Measurements from ENCODE around the gene TMC8. TPM values are rescaled to one million over a fixed set of nuclear protein-coding genes. Genes with fewer than 3 reads are reported as not detected.

Gene TMC8
- total RNA-seq, 1 experiment from 2014 or later, result 3.3 TPM

DNA sequence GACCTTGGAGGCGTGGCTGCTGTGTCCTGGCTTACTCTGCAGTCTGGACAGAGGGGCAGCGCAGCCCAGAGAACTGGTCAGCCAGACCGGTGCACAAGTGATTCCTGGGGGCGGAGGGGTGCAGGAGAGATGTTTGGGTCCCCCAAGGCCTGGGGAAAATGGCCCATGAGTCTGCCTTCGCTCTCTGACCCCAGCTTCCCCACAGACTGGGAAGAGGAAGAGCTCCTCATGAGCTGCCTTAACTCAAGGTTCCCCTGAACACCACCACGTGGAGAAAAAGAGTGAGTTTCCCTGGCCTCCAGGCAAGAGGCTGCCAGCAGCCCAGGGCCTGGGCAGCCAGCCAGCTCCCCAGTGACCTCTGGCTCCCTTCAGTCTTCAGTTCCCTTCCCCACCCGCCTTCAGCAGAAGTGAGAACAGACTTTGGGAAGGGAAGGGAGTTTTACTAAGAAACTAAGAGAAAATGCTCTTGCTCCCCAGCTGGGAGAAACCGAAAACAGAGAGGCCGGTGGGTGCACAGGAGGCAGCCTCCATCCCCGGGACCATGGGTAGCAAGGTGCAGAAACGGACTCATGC lies 13.7 kb downstream of the TMC8 start:
- Histone ChIP-seq H3K4me3 (ENCODE audit: insufficient read depth, low read depth, low read length) (no peak overlapping the region), H3K27me3 (ENCODE audit: control insufficient read depth, insufficient read depth, low read length) (peaks cover 2% of the 10 kb centered on the region; the same call in 1 of the 2 replicates), H3K36me3 (replicated peaks; ENCODE audit: control insufficient read depth, insufficient read depth, low read length) (no peaks in the 10 kb centered on the region)
- DNase-seq, result no peak

DNA sequence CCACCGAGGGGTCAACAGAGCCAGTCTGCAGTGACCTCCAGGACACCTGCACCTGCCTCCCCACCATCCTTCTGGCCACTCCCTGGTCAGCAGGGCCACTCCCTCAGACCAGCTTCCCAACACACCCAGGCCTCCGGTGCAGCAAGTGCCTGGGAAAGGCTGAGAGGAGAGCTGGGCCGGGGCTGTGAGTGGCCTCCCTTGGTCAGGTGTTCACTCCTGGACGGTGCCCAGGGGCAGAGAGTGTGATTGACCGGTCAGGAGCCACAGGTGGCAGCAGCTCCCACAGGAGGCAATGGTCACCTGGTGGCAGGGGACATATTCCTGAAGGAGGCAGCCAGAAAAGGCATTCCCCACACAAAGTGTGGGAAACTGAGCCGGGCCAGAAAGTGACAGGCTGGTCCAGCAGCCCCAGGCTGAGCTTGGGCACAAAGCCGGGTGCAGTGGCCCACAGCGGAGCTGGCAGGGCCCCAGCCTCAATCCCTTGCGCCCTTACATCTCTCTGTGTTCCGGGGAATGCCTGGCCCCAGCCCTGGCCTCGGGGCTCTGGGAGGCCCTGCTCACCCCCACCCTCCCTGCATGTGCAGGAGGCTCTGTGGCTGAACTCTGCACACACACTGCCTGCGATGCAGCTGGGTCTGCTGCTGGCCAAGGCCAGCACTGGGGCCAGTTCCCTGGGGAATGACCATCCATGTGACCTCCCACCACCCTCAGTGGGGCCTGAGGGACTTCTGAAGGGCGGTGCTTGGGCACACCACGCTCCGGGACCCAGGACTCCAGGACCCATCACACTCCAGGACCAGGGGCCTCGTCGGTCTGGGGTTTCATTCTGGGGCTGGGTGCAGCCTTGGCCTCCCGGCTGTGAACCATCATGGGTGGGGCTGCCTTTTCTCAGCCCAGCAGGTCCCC lies 14.4 kb downstream of the TMC8 start:
- Histone ChIP-seq H3K36me3 (replicated peaks; ENCODE audit: control insufficient read depth, insufficient read depth, low read length) (no peaks in the 10 kb centered on the region), H3K4me3 (ENCODE audit: insufficient read depth, low read depth, low read length) (no peak overlapping the region), H3K27me3 (ENCODE audit: control insufficient read depth, insufficient read depth, low read length) (peaks cover 2% of the 10 kb centered on the region; the same call in 1 of the 2 replicates)
- DNase-seq, result peak; percentile 43

DNA sequence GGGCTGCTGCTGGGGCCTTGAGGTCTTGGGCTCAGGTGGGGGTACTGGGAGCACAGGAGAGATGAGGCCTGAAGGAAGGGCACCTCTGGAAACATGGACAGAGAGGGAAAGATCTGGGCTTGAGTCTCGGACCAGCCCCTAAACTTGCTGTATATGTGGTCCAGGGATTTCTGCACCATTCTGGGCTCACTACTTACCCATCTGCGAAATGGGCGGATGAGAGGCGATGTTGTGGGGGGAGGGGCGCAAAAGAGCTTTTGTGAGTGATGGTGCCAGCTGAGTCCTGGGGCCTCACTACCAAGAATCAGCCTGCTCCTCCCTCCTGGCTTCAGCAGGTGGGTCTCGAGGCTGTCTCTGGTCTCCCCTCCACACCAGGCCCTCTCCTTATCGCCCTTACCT lies 15.9 kb downstream of the TMC8 start:
- H3K36me3 ChIP-seq (replicated peaks; ENCODE audit: control insufficient read depth, insufficient read depth, low read length), result no peaks in the 10 kb centered on the region
- H3K4me3 ChIP-seq (ENCODE audit: insufficient read depth, low read depth, low read length), result no peak overlapping the region
- no peak for DNase-seq
- no peaks in the 10 kb centered on the region; the same call in 1 of the 2 replicates for H3K27me3 ChIP-seq (ENCODE audit: control insufficient read depth, insufficient read depth, low read length)

DNA sequence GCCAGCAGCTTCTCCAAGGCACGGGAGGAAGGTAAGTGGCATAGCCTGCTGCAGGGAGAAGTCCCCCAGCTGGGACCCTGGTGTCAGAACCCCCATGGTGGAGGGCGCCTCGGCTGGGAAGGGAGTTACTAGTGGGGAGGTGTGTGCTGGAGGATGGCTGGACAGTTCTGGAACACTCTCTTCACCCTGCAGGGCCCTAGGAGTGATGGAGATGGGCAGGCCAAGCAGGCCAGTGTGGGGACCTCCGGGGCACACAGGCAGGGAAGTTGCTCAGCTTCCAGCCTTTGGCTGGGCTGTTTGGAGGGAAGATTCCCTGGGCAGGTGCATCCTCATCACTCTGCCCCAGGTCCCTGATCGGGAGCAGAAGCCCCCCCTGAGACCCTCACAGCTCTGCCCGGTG lies 16.3 kb downstream of the TMC8 start:
- no peak overlapping the region for H3K4me3 ChIP-seq (ENCODE audit: insufficient read depth, low read depth, low read length)
- no peaks in the 10 kb centered on the region for H3K36me3 ChIP-seq (replicated peaks; ENCODE audit: control insufficient read depth, insufficient read depth, low read length)
- peak; percentile 31 for DNase-seq
- H3K27me3 ChIP-seq (ENCODE audit: control insufficient read depth, insufficient read depth, low read length), result no peaks in the 10 kb centered on the region

DNA sequence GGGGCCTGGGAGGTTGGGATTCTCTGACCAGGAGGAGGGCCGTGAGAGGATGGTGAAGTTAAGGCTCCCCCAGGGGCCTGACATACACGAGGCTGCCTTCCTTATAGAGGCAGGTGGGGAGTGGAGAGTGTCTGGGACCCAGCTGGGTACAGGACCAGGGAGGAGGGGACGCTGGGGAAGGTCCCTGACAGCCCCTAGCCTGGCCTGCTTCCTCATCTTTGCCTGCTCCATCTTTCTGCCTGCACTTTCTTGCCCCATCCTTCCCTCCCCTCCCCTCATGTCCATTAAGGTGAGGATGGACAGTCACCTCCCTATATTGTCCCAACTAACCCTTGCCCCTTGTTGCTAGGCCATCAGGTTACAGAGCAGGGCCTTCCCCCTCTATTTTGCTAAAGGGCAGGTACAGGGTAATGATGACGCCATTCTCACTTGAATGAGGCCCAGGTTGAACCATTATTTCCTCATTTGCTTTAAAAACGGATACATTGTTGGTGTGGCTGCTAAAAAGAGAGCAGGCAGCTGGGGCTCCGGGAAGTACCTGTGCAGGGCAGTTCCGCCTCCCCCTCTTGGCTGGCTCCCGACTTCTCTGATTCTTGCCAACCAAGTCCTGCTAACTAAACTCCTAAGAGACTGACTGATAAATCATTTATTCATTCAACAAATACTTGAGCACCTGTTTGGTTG lies 16.9 kb downstream of the TMC8 start:
- peak; percentile 33 for DNase-seq
- Histone ChIP-seq H3K27me3 (ENCODE audit: control insufficient read depth, insufficient read depth, low read length) (no peaks in the 10 kb centered on the region), H3K36me3 (replicated peaks; ENCODE audit: control insufficient read depth, insufficient read depth, low read length) (no peaks in the 10 kb centered on the region), H3K4me3 (ENCODE audit: insufficient read depth, low read depth, low read length) (no peak overlapping the region)

DNA sequence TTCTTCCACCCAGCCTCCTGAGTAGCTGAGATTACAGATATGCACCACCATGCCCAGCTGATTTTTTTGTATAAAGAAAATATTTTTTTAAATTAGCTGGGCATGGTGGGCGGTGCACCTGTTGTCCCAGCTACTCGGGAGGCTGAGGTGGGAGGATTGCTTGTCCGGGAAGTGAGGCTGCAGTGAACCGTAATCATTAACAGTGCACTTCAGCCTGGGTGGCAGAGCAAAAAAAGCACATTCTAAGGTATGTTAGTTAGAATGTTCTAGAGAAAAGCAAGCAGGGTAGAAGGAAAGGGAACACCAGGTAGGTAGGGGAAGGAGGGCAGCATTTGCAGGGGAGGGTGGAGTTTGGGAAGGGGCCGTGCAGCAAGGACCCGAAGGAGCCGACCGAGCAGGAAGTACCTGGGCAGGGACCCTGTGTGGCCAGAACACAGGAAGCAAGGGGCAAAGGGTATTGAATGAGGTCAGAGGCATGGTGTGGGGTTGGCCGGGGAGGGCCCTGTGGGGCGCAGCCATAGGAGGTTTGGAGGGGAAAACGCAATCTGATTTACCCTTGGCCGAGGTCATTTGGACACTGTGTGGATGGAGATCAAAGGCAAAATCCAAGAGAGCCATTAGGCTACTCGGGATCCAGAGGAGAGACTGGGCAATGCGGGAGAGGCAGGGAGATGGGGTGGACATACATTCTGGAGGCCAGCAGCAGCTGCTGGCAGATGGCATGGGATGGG lies 17.9 kb downstream of the TMC8 start:
- DNase-seq, result peak; percentile 41
- no peaks in the 10 kb centered on the region for H3K27me3 ChIP-seq (ENCODE audit: control insufficient read depth, insufficient read depth, low read length)
- H3K36me3 ChIP-seq (replicated peaks; ENCODE audit: control insufficient read depth, insufficient read depth, low read length), result no peaks in the 10 kb centered on the region
- H3K4me3 ChIP-seq (ENCODE audit: insufficient read depth, low read depth, low read length), result no peak overlapping the region

DNA sequence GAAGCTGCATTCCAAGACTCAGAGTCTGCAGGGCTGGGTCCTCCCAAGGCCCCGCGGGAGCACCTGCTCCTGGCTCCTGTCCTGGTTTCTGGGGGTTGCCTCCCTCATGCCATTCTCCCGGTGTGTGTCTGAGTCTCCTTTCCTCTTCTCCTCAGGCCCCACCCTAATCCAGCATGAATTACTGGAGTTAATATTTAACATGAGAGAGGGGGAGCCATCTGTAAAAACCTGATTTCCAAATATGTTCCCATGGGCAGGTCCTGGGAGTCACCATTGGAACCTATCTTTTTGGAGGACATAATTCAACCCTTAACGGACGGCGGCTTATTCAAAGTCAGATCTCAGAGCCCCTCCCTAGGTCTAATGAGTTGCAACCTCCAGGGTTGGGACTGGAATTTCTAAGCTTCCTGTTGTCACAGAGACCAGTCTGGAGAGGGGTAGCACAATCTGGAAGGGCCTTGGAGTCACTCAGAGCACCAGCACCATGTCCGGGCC lies 21.0 kb downstream of the TMC8 start:
- peak; percentile 55 for DNase-seq
- Histone ChIP-seq H3K4me3 (ENCODE audit: insufficient read depth, low read depth, low read length) (no peak overlapping the region), H3K36me3 (replicated peaks; ENCODE audit: control insufficient read depth, insufficient read depth, low read length) (no peaks in the 10 kb centered on the region), H3K27me3 (ENCODE audit: control insufficient read depth, insufficient read depth, low read length) (no peaks in the 10 kb centered on the region)

DNA sequence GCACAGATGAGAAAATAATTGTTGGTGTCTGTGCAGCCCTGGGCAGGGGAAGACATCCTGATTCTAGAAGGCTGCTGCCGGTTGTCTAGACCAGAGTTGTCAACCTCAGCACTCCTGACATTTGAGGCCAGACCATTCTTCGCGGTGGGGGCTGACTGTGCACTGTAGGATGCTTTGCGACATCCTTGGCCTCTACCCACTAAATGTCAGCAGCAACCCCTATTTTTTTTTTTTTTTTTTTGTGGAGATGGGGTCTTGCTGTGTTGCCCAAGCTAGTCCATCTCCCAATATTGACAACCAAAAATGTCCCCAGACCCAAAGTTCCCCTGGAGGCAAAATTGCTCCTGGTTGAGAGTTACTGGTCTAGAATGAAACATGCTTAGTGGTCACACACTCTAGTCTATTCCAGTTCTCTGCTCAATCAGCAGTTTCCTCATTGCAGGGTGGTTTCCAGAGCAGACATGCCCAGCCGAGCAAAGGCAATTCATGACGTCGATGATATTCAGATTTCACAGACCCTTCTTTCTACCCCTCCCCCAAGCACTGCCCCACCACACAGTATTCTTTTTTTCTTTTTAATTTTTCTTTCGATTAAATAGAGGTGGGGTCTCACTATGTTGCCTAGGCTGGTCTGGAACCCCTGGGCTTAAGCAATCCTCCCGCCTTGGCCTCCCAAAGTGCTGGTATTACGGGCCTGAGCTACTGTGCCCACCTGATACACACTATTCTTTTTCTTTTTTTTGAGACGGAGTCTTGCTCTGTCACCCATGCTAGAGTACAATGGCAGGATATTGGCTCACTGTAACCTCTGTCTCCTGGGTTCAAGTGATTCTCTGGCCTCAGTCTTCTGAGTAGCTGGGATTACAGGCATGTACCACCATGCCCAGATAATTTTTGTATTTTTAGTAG lies 24.6 kb downstream of the TMC8 start:
- H3K36me3 ChIP-seq (replicated peaks; ENCODE audit: control insufficient read depth, insufficient read depth, low read length), result no peaks in the 10 kb centered on the region
- H3K4me3 ChIP-seq (ENCODE audit: insufficient read depth, low read depth, low read length), result no peak overlapping the region
- no peaks in the 10 kb centered on the region for H3K27me3 ChIP-seq (ENCODE audit: control insufficient read depth, insufficient read depth, low read length)
- DNase-seq, result no peak

DNA sequence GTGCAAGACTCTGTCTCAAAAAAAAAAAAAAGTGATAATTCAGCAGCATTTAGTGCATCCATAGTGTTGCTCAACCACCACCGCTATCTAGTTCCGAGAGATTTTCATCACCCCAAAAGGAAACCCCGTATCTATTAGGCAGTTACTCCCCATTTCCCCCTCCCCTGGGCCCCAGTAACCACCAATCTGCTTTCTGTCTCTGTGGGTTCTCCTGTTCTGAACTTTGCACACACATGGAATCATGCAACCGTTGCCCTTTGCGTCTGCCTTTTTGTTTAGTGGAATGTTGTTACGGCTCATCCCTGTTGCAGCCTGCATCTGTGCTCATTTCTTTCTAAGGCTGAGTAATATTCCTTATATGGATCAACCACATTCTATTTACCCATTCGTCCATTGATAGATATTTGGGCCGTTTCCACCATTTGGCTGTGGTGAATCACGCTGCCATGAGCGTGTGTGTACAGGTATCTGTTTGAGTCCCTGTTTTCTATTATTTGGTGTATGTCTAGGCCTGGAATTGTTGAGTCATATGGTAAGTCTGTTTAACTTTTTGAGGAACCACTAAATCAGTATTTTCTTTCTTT lies 29.1 kb downstream of the TMC8 start:
- DNase-seq, result no peak

DNA sequence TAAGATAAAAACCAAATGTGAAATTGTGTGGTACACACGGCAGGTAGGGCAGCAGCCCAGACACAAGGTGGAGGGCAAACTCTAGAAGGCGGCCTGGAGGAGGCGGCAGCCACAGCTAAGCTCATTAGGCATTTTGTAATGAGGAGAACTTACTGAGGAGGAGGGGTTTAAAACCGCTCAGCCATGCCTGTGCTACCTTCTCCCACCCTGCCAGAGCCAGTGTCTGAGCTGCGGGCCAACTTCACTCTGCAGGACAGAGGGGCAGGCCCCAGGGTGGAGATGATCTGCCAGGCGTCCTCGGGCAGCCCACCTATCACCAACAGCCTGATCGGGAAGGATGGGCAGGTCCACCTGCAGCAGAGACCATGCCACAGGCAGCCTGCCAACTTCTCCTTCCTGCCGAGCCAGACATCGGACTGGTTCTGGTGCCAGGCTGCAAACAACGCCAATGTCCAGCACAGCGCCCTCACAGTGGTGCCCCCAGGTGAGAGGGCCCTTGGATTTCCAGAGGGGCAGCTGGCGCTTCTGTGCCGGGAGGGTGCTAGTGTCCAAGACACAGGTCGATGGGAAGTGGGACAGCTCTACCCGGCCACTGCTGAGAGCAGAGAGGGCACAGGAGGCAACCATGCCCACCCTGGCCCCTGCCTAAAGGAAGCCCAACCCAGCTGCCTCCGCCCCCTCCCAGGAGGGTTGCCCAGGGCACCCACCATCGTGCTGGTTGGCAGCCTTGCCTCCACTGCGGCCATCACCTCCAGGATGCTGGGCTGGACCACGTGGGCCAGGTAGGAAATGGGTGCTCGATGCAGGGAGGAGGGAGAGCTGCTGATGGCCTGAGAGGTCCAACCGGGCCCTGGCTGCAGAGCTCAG lies 33.5 kb downstream of the TMC8 start:
- Histone ChIP-seq H3K36me3 (replicated peaks; ENCODE audit: control insufficient read depth, insufficient read depth, low read length) (no peaks in the 10 kb centered on the region), H3K27me3 (ENCODE audit: control insufficient read depth, insufficient read depth, low read length) (no peaks in the 10 kb centered on the region), H3K4me3 (ENCODE audit: insufficient read depth, low read depth, low read length) (no peak overlapping the region)
- DNase-seq, result no peak

More for the DNA sequence above, 29.1 kb downstream of the TMC8 start:
- H3K4me3 ChIP-seq (ENCODE audit: insufficient read depth, low read depth, low read length), result no peak overlapping the region
- H3K36me3 ChIP-seq (replicated peaks; ENCODE audit: control insufficient read depth, insufficient read depth, low read length), result no peaks in the 10 kb centered on the region
- no peaks in the 10 kb centered on the region for H3K27me3 ChIP-seq (ENCODE audit: control insufficient read depth, insufficient read depth, low read length)

DNA sequence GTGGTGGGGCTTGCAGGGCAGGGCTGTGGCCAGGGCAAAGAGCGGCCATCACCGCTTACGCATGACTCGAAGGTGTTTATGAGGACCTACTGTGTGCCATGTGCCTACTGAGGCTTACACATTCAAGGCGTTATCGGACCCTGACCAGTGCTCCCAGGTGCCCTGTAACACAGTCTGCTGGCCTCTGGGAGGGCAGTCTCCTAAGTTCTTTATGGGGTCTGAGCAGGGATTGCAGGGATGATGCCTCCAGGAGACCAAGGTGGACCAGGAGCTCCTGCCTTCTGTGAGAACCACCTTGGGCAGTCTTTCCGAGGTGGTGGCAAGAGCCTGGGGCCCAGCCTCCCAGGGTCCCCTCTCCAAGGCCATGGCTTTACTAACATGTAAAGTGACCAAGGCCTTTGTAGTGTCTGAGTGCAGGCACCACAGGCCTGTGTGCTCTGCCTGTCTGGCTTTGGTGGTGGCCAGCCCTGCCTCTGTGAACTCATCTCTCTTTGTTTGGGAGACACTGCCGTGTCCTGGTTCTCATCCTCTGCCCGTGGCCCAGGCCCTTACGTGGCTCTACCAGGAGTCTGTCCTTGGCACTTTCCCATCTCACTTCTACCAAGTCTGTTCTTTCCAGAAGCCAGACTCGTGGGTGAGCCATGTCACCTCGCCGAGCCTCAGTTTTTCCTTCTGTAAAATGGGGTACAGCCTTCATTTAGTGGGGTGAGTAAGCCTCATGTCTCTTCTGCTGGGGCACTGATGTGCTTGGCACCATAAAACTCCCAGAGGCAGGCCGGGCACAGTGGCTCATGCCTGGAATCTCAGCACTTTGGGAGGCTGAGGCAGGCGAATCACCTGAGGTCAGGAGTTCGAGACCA lies 34.4 kb downstream of the TMC8 start:
- H3K4me3 ChIP-seq (ENCODE audit: insufficient read depth, low read depth, low read length), result no peak overlapping the region
- DNase-seq, result no peak
- no peaks in the 10 kb centered on the region for H3K27me3 ChIP-seq (ENCODE audit: control insufficient read depth, insufficient read depth, low read length)
- no peaks in the 10 kb centered on the region for H3K36me3 ChIP-seq (replicated peaks; ENCODE audit: control insufficient read depth, insufficient read depth, low read length)

DNA sequence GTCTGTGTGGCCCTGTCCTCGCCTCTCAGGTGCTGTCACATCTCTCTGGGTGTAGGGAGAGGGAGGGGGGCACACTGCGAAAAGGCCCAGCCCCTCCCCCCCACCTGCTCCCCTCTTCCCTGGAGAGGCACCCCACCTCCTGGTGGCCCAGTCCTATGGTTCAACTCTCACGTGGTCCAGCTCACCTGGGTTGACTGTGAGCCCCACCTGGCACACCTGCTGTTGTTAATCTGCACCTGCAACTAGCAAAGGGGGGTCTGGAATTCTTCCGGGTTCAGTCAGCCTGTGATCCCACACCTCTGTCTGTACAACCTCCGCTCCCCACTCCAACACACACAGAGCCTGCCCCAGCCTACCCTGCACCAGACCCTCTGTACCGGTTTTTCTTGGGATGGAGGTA lies 35.8 kb downstream of the TMC8 start:
- Histone ChIP-seq H3K27me3 (ENCODE audit: control insufficient read depth, insufficient read depth, low read length) (no peaks in the 10 kb centered on the region), H3K4me3 (ENCODE audit: insufficient read depth, low read depth, low read length) (no peak overlapping the region), H3K36me3 (replicated peaks; ENCODE audit: control insufficient read depth, insufficient read depth, low read length) (no peaks in the 10 kb centered on the region)
- DNase-seq, result peak; percentile 67
